Left ventricle myocardium inferior (tissue), 1 donor: ENCODE measurements around the gene UXT. TPM values are rescaled to one million over a fixed set of nuclear protein-coding genes. Genes with fewer than 3 reads are reported as not detected.

Source experiments
- DNase-seq: peaks from one replicate; pipeline ENCODE4 v3.0.0-alpha.2; 2020
- H3K27ac ChIP-seq: fragments of 200-600 bp; replicated peaks from 2 replicates; pipeline ENCODE4 v1.8.0; 2021
- H3K27me3 ChIP-seq: fragments of 200-600 bp; 2 replicates; pipeline ENCODE4 v1.8.0; 2021; ENCODE audit warnings: low read depth
- H3K36me3 ChIP-seq: fragments of 200-600 bp; 2 replicates; pipeline ENCODE4 v1.8.0; 2021
- H3K4me1 ChIP-seq: fragments of 200-600 bp; 2 replicates; pipeline ENCODE4 v1.8.0; 2021
- H3K4me3 ChIP-seq: fragments of 200-600 bp; 2 replicates; pipeline ENCODE4 v1.8.0; 2021; ENCODE audit warnings: mild to moderate bottlenecking, moderate library complexity
- H3K9me3 ChIP-seq: fragments of 200-600 bp; replicated peaks from 2 replicates; pipeline ENCODE4 v1.8.0; 2021
- CTCF ChIP-seq: fragments of 200-600 bp; IDR thresholded peaks from 2 replicates; pipeline ENCODE4 v1.8.0; 2021; ENCODE audit warnings: antibody characterized with exemption, mild to moderate bottlenecking, borderline replicate concordance
- intact Hi-C: fragments of 100-400 bp; cut with micrococcal nuclease; formaldehyde crosslinking; loops from one replicate; pipeline ENCODE4 v1.11.0; 2022
- total RNA-seq: library from RNA; stranded (reverse); fragmentation: NEBNext Ultra II Directional; extraction: Animal tissue kit (Norgen Biotek cat#: 25700); gene quantifications from one replicate; pipeline ENCODE4 v1.2.1, GENCODE V29; 2021
- donor health status: DM: no; HTN: yes; CAD: no; lungs with severe emphysema.

Gene UXT
- total RNA-seq, 1 donor from 2014 or later, result 93.5 TPM

GRCh38 chrX:47664737-47665136 lies 5.8 kb upstream of the UXT start:
- Histone ChIP-seq H3K4me1 (no peaks in the 10 kb centered on the region), H3K27me3 (no peaks in the 10 kb centered on the region), H3K27ac (no peak overlapping the region), H3K4me3 (no peak overlapping the region), H3K9me3 (no peaks in the 10 kb centered on the region), H3K36me3 (no peaks in the 10 kb centered on the region)
- intact Hi-C loops, result no loop called here
- DNase-seq, result no peak
- TF ChIP-seq CTCF, result no peak

GRCh38 chrX:47662144-47662657 lies 3.2 kb upstream of the UXT start:
- Histone ChIP-seq H3K27ac (no peak overlapping the region), H3K9me3 (no peaks in the 10 kb centered on the region), H3K4me1 (peaks cover 9% of the 10 kb centered on the region), H3K4me3 (no peak overlapping the region), H3K36me3 (peaks cover 4% of the 10 kb centered on the region), H3K27me3 (no peaks in the 10 kb centered on the region)
- DNase-seq, result no peak
- no peak for TF ChIP-seq CTCF
- intact Hi-C loops, result no loop called here

GRCh38 chrX:47661539-47661938 lies 2.6 kb upstream of the UXT start:
- intact Hi-C loops, result no loop called here
- no peak overlapping the region for H3K4me3 ChIP-seq
- no peaks in the 10 kb centered on the region for H3K27me3 ChIP-seq
- H3K4me1 ChIP-seq, result peaks cover 9% of the 10 kb centered on the region
- DNase-seq, result no peak
- H3K27ac ChIP-seq, result no peak overlapping the region
- H3K36me3 ChIP-seq, result peaks cover 10% of the 10 kb centered on the region
- H3K9me3 ChIP-seq, result no peaks in the 10 kb centered on the region
- no peak for TF ChIP-seq CTCF

- Histone ChIP-seq H3K36me3 (peaks cover 24% of the 10 kb centered on the region), H3K4me1 (peaks cover 9% of the 10 kb centered on the region), H3K27me3 (no peaks in the 10 kb centered on the region), H3K9me3 (no peaks in the 10 kb centered on the region), H3K27ac (peak overlapping the region; percentile 95), H3K4me3 (peak overlapping the region; percentile 75)
- no peak for TF ChIP-seq CTCF
- intact Hi-C loops, result no loop called here
- no peak for DNase-seq
Measured at GRCh38 chrX:47659421-47659726, 394 bp upstream of the UXT start.

- intact Hi-C loops, result no loop called here
- H3K4me3 ChIP-seq, result peak overlapping the region; percentile 75
- no peaks in the 10 kb centered on the region for H3K9me3 ChIP-seq
- H3K27me3 ChIP-seq, result no peaks in the 10 kb centered on the region
- TF ChIP-seq CTCF, result no peak
- H3K4me1 ChIP-seq, result peaks cover 9% of the 10 kb centered on the region
- no peak for DNase-seq
- peaks cover 24% of the 10 kb centered on the region for H3K36me3 ChIP-seq
- H3K27ac ChIP-seq, result peak overlapping the region; percentile 95
Measured at GRCh38 chrX:47658301-47658683, 688 bp downstream of the UXT start.
